ENCODE data around the gene OR2V1.
"Not testable (repeated sequence)": the region's sequence is repeated elsewhere in the genome, so short reads cannot be mapped to it uniquely, and the experiment has no call there.

OR2V1 gene

GRCh38 chr5:181166812-181167733 lies 36.1 kb upstream of the OR2V1 start:
- TF ChIP-seq, protein P1, sequence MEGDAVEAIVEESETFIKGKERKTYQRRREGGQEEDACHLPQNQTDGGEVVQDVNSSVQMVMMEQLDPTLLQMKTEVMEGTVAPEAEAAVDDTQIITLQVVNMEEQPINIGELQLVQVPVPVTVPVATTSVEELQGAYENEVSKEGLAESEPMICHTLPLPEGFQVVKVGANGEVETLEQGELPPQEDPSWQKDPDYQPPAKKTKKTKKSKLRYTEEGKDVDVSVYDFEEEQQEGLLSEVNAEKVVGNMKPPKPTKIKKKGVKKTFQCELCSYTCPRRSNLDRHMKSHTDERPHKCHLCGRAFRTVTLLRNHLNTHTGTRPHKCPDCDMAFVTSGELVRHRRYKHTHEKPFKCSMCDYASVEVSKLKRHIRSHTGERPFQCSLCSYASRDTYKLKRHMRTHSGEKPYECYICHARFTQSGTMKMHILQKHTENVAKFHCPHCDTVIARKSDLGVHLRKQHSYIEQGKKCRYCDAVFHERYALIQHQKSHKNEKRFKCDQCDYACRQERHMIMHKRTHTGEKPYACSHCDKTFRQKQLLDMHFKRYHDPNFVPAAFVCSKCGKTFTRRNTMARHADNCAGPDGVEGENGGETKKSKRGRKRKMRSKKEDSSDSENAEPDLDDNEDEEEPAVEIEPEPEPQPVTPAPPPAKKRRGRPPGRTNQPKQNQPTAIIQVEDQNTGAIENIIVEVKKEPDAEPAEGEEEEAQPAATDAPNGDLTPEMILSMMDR (IDR thresholded peaks at IDR 0.05): no peak
- no peaks in the 10 kb centered on the region for H3K36me3 Mint-ChIP-seq (ENCODE audit: low read depth)

DNA sequence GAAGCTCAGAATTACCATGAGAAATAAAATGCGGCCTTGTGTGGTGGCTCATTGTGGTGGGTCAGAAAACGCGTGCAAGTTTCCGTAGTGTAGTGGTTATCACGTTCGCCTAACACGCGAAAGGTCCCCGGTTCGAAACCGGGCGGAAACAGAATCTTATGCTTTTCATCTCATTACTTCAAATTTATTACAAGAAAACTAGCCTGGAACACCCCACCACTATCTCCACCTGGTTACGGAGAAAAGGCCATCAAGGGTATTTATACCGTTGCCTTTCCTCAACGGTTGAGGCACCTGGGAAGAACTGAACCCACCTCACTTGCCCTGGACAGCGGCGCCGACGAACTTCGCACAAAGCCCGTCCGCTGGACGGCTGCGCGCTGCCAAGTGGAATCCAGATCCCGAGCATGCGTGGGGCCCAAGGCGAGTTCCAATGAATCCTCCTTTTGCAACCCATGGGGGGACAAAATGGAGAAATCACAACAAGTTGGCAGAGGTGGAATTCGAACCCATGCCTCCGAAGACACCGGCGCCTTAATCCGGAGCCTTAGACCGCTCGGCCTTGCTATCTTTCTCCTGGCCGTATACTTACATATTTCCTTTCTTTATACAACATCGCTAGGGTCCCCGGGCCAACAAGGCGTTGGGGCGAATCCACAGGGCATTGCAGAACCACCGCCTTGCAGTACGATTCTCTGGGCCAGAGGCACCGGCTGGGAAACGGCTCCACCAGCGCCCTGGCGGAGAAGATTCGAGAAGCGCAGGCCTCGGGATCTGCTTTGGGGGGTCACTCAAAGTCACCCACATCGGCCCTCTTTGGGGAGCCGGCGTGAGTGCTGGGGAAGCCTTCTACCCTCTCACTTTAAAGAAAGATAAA lies 33.3 kb upstream of the OR2V1 start:
- Mint-ChIP-seq H3K4me3 (peak overlapping the region; percentile 88), H3K36me3 (ENCODE audit: low read depth) (no peaks in the 10 kb centered on the region), H3K27ac (no peak overlapping the region), H3K4me1 (peaks cover 28% of the 10 kb centered on the region), H3K27me3 (ENCODE audit: low read depth, poor library complexity) (peaks cover 74% of the 10 kb centered on the region), H3K9me3 (peaks cover 10% of the 10 kb centered on the region)
- DNase-seq: peak; percentile 51
- TF ChIP-seq, protein P1 (IDR thresholded peaks at IDR 0.05): no peak

More at GRCh38 chr5:181166812-181167733, 36.1 kb upstream of the OR2V1 start:
- Mint-ChIP-seq H3K4me1 (peaks cover 35% of the 10 kb centered on the region), H3K27ac (no peak overlapping the region), H3K4me3 (no peak overlapping the region), H3K27me3 (ENCODE audit: low read depth, poor library complexity) (peaks cover 94% of the 10 kb centered on the region), H3K9me3 (peaks cover 10% of the 10 kb centered on the region)
- no peak for DNase-seq

- Mint-ChIP-seq H3K27me3 (ENCODE audit: low read depth, poor library complexity) (peaks cover 67% of the 10 kb centered on the region), H3K9me3 (peaks cover 10% of the 10 kb centered on the region), H3K4me1 (peaks cover 24% of the 10 kb centered on the region), H3K27ac (no peak overlapping the region), H3K4me3 (peak overlapping the region; percentile 88), H3K36me3 (ENCODE audit: low read depth) (no peaks in the 10 kb centered on the region)
- TF ChIP-seq, protein P1 (IDR thresholded peaks at IDR 0.05): no peak
- DNase-seq: no peak
Measured at GRCh38 chr5:181163487-181164075, 32.6 kb upstream of the OR2V1 start.

- TF ChIP-seq, protein P1 (IDR thresholded peaks at IDR 0.05): no peak
- no peaks in the 10 kb centered on the region for H3K36me3 Mint-ChIP-seq (ENCODE audit: low read depth)
- H3K27me3 Mint-ChIP-seq (ENCODE audit: low read depth, poor library complexity): peaks cover 65% of the 10 kb centered on the region
- H3K27ac Mint-ChIP-seq: no peak overlapping the region
- peak overlapping the region; percentile 71 for H3K4me3 Mint-ChIP-seq
- H3K4me1 Mint-ChIP-seq: peaks cover 16% of the 10 kb centered on the region
- H3K9me3 Mint-ChIP-seq: peaks cover 10% of the 10 kb centered on the region
- no peak for DNase-seq
Measured at GRCh38 chr5:181161534-181162175, 30.7 kb upstream of the OR2V1 start.

GRCh38 chr5:181160755-181161533 lies 30.0 kb upstream of the OR2V1 start:
- Mint-ChIP-seq H3K27me3 (ENCODE audit: low read depth, poor library complexity) (peaks cover 62% of the 10 kb centered on the region), H3K4me3 (peak overlapping the region; percentile 71), H3K4me1 (peaks cover 16% of the 10 kb centered on the region)
- H3K27ac Mint-ChIP-seq; H3K36me3 Mint-ChIP-seq (ENCODE audit: low read depth); H3K9me3 Mint-ChIP-seq: not testable (repeated sequence)
- peak; percentile 50 for DNase-seq
